Measurements from ENCODE around the gene IL10RB. TPM values are rescaled to one million over a fixed set of nuclear protein-coding genes. Genes with fewer than 3 reads are reported as not detected.

Gene IL10RB
- total RNA-seq, 1 experiment from 2014 or later = 3.1 TPM

DNA sequence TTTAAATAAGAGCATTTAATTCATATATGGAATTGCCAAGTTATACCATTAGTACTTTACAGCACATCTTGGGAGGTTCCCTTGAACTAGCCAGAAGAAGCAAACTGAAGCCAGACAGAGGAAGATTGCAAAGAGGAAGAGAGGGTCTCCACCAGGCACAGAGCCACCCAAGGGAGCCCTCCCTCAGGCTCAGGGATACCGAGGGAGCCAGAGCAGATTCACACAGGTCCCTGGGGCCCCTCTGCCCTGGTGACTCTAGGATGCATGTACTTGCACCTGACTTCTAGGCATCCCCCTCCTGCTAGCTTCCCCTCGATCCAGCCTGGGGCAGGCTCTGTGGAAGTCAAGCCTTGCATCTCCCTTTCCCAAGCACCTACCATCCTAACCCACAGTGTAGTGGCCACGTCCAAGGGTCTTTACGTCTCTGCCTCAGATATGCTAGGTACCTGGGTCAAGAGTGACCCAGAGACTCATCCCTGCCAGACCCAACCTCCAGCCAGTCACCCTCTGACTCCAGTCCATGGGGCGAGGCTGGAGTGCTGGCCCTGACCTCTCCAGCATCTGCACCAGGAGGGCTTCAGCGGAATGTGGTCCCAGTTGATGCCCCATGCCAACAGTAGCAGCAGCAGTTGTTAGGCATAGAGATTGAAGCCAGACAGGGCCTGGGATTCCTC, 30.0 kb upstream of the IL10RB start:
- Histone ChIP-seq H3K27ac (ENCODE audit: insufficient read length, low read depth, low read length) (no peak overlapping the region), H3K23me2 (ENCODE audit: insufficient read length, low read depth, low read length, poor library complexity, severe bottlenecking) (no peaks in the 10 kb centered on the region), H3K79me1 (ENCODE audit: insufficient read depth, low read depth, low read length, poor library complexity, severe bottlenecking) (no peaks in the 10 kb centered on the region), H3K18ac (ENCODE audit: insufficient read length, low read depth, low read length) (no peak overlapping the region), H2AFZ (ENCODE audit: low read length) (no peak overlapping the region), H3T11ph (ENCODE audit: low read length) (no peak overlapping the region), H3K4ac (ENCODE audit: low read depth, low read length) (no peak overlapping the region), H4K8ac (replicated peaks; ENCODE audit: insufficient read length, low read depth, low read length) (no peak overlapping the region), H3K27me3 (ENCODE audit: insufficient read depth, low read length) (no peaks in the 10 kb centered on the region), H2BK20ac (ENCODE audit: low read depth, low read length, poor library complexity, severe bottlenecking) (no peak overlapping the region), H4K20me1 (ENCODE audit: control insufficient read depth, insufficient read depth, insufficient read length) (no peaks in the 10 kb centered on the region), H2BK15ac (ENCODE audit: low read depth, low read length) (no peak overlapping the region), H4K5ac (ENCODE audit: insufficient read length, low read depth, low read length) (no peak overlapping the region), H3K23ac (ENCODE audit: insufficient read length, low read depth, low read length) (no peak overlapping the region), H3K79me2 (ENCODE audit: insufficient read depth, low read length) (no peaks in the 10 kb centered on the region), H3K4me1 (ENCODE audit: insufficient read depth, low read length) (peaks cover 5% of the 10 kb centered on the region; the same call in 1 of the 2 replicates), H2AK5ac (ENCODE audit: insufficient read length, low read length) (no peak overlapping the region), H3K4me2 (ENCODE audit: insufficient read depth, insufficient read length, low read length) (no peak overlapping the region), H3K9ac (ENCODE audit: extremely low read depth, insufficient read length, low read length) (no peak overlapping the region), H3K56ac (ENCODE audit: insufficient read length, low read depth, low read length) (no peak overlapping the region), H2BK12ac (ENCODE audit: insufficient read length, low read depth, low read length) (no peak overlapping the region), H2BK120ac (ENCODE audit: low read depth, low read length, poor library complexity, severe bottlenecking) (no peak overlapping the region), H3K14ac (ENCODE audit: insufficient read depth, low read length) (no peak overlapping the region), H4K91ac (ENCODE audit: insufficient read length, low read depth, low read length) (no peak overlapping the region), H2BK5ac (ENCODE audit: insufficient read length, low read length) (no peak overlapping the region), H3K9me3 (ENCODE audit: control insufficient read depth, low read depth, low read length) (peaks cover 23% of the 10 kb centered on the region)
- Mint-ChIP-seq H3K36me3 (ENCODE audit: insufficient read depth in 1 of 3, low read depth in 3 of 3) (peaks cover 41 to 69% (median 48%) of the 10 kb centered on the region in 3 experiments), H3K4me3 (no peak overlapping the region), H3K4me1 (peaks cover 18 to 22% of the 10 kb centered on the region in 2 experiments), H3K9me3 (peaks cover 41 to 44% of the 10 kb centered on the region in 2 experiments), H3K27me3 (ENCODE audit: low read depth) (peaks cover 3% of the 10 kb centered on the region), H3K27ac (no peak overlapping the region)
- WGBS (ENCODE audit: extremely low coverage, insufficient read length, low lambda C conversion rate) = no CpG with 5 or more reads among the region's 6 CpGs
- no peak for DNase-seq
- TF ChIP-seq, protein P1, sequence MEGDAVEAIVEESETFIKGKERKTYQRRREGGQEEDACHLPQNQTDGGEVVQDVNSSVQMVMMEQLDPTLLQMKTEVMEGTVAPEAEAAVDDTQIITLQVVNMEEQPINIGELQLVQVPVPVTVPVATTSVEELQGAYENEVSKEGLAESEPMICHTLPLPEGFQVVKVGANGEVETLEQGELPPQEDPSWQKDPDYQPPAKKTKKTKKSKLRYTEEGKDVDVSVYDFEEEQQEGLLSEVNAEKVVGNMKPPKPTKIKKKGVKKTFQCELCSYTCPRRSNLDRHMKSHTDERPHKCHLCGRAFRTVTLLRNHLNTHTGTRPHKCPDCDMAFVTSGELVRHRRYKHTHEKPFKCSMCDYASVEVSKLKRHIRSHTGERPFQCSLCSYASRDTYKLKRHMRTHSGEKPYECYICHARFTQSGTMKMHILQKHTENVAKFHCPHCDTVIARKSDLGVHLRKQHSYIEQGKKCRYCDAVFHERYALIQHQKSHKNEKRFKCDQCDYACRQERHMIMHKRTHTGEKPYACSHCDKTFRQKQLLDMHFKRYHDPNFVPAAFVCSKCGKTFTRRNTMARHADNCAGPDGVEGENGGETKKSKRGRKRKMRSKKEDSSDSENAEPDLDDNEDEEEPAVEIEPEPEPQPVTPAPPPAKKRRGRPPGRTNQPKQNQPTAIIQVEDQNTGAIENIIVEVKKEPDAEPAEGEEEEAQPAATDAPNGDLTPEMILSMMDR (conservative IDR thresholded peaks at IDR 0.05) = no peak

All from H9 (cell line).